Peyer's patch (tissue), 4 donors: ENCODE data around the gene RFX8.

ENCODE experiments used
- CTCF ChIP-seq, 6 experiments: fragments of 450-650 bp in 4 of 6; fragments of 200-600 bp in 2 of 6; sonication (generic) in 1 of 6; IDR thresholded peaks; one replicate each; pipeline ENCODE4 v1.5.1; 2017 to 2019; ENCODE audit warnings: antibody characterized with exemption in 6 of 6, mild to moderate bottlenecking in 3 of 6, moderate library complexity in 1 of 6
- POLR2A ChIP-seq, 2 donors: fragments of 450-650 bp; IDR thresholded peaks; one replicate each; pipeline ENCODE4 v1.5.1; 2017; ENCODE audit warnings: antibody characterized with exemption in 2 of 2, mild to moderate bottlenecking in 2 of 2, moderate library complexity in 2 of 2

DNA sequence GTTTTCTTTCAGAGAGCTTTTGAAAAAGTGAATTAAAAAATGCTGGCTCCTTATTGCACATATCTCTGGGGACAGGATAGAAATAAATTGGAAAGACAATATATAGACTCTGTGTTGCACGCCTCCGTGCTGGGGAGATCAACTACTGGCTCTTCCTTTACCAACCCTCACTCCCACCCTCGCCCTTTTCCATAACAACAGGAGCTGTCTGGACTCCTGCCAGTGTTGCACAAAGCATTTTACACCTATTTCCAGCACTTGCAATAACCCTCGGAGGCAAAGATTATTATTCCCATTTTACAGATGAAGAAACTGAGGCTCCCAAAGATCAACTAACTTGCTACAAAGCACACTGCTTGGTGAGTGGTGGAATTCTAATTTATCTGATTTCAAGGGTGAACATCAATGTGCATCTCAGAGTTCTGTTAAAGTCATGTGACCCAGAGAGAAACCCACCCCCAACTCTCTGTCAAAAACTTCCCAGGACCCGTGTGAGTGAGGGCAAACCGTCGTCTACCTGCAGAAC is 91.8 kb downstream of the RFX8 start:
- no peak for TF ChIP-seq CTCF (IDR thresholded peaks at IDR 0.05)
- TF ChIP-seq POLR2A (IDR thresholded peaks at IDR 0.05), result no peak
